HEK293 (cell line): ENCODE results near the gene LCORL.

ENCODE experiments used
- CTCF ChIP-seq: fragments of 450-650 bp; formaldehyde crosslinking; IDR thresholded peaks from 2 replicates; pipeline ENCODE4 v1.5.1; 2016; ENCODE audit warnings: missing biosample characterization, missing genetic modification characterization
- PBX3 ChIP-seq: sonication (generic); formaldehyde crosslinking; IDR thresholded peaks from 2 replicates; pipeline ENCODE4 v1.8.1; 2022; ENCODE audit warnings: mild to moderate bottlenecking, moderate library complexity, missing genetic modification reagents
- ZIC2 ChIP-seq: fragments of 450-650 bp; formaldehyde crosslinking; IDR thresholded peaks from 2 replicates; pipeline ENCODE4 v1.5.1; 2016; ENCODE audit warnings: missing biosample characterization, missing genetic modification characterization
- ZNF26 ChIP-seq: fragments of 450-650 bp; formaldehyde crosslinking; IDR thresholded peaks from 2 replicates; pipeline ENCODE4 v1.5.1; 2016; ENCODE audit warnings: missing biosample characterization, missing genetic modification characterization
- ZNF510 ChIP-seq: fragments of 450-650 bp; formaldehyde crosslinking; IDR thresholded peaks from 2 replicates; pipeline ENCODE4 v1.5.1; 2018; ENCODE audit warnings: mild to moderate bottlenecking, missing genetic modification characterization, missing biosample characterization; ENCODE audit not compliant: insufficient replicate concordance
- ZNF785 ChIP-seq: fragments of 450-650 bp; formaldehyde crosslinking; IDR thresholded peaks from 2 replicates; pipeline ENCODE4 v1.5.1; 2016; ENCODE audit warnings: missing biosample characterization, missing genetic modification characterization

GRCh38 chr4:17814140-17814539 is 207.4 kb downstream of the LCORL start:
- TF ChIP-seq ZNF785 (no peak), CTCF (tag by site-specific recombination) (no peak), ZNF26 (tag by site-specific recombination) (no peak), ZIC2 (tag by site-specific recombination) (no peak), PBX3 (CRISPR knock-in tag) (no peak), ZNF510 (tag by site-specific recombination) (no peak)
